ENCODE measurements around the gene RNF157.
A peak's percentile ranks its signal among the peaks of the same experiment; 100 is the strongest.

The RNF157 gene

DNA sequence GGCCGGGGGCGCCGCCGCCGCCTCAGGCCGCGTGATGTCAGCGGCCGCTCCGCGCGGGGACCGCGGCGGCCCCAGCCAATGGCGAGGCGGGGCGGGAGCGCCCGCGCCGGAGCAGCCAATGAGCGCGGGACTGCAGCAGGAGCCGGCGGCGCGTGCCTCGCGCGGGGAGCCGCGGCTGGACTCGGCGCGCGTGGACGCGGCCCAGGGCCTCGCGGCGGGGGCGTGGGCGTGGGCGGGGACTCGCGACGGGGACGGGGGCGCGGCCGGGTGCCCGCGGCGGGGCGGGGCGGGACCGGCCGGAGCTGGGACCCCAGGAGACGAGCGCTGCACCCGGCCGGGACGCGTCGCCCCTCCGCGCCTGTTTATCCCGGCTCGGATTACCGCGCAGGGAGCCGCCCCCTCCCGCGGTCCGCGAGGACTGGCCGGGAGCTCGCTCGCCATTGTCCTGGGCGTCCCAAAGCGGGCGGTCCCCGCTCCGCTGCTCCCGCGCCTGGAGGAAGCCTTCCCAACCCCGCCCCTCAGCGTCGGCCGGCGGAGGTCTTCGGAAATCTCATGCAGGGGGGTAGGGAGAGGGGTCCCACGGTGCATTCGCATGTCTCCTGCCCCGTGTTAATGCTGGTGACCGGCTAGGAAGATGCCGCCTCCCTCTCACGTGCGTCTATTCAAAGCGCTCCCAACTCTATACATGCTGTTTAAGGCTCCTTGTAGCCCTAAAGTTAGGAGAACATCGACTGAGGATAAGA lies at the start of gene RNF157 (continued):
- TF ChIP-seq ZBTB8A (tag by site-specific recombination; IDR thresholded peaks at IDR 0.05), result peak; percentile 88

DNA sequence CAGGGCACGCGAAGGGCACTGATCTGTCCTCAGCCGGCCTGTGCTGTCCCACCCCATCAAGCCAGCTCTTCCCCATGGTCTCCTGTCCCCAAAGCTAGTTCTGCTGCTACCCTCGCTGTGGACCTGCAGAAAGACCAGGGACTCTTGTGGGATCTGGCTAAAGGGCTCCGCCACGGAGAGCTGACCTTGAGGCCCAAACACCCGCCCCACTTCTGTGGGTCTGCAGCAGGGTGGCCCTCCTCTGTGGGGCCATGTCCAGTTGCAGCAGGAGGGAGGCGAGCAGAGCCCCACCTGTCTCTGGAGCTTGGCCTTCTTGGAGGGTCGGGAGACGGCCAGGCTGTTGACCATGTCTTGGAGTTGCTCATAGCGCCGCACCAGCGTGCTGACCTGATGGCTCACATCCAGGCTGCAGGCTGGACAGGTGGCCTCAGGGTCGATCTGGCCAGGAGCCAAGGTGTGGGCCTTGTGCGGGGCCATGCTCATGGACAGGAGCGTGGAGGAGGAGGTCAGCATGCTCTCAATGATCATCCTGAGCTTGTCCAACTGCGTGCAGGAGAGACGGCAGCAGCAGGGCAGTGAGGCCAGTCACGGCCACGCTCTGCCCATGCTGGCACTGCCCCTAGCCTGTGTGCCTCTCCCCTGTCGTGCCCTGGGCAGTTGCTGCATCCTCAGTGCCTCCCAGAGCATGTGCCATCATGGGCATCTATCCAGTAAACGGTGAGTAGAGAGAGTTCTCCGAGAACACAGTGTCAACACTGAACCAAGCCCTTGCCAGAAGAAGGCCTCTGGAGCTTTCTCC lies 41.5 kb upstream of the RNF157 start:
- peaks cover 0 to 3% of the 10 kb centered on the region in 2 experiments; a peak in 2 of 3 replicates for H3K36me3 ChIP-seq (ENCODE audit: control insufficient read depth in 2 of 2, insufficient read depth in 1 of 2, low read length in 2 of 2)
- no peaks in the 10 kb centered on the region for H3K4me1 ChIP-seq (ENCODE audit: control insufficient read depth, insufficient read depth, low read length)
- no peaks in the 10 kb centered on the region for H3K9me3 ChIP-seq (ENCODE audit: control insufficient read depth, insufficient read depth, low read depth, low read length)
- TF ChIP-seq ZNF664 (tag by site-specific recombination; IDR thresholded peaks at IDR 0.05), result no peak
- TF ChIP-seq ZBTB21 (tag by site-specific recombination; IDR thresholded peaks at IDR 0.05), result no peak
- TF ChIP-seq, protein P1, sequence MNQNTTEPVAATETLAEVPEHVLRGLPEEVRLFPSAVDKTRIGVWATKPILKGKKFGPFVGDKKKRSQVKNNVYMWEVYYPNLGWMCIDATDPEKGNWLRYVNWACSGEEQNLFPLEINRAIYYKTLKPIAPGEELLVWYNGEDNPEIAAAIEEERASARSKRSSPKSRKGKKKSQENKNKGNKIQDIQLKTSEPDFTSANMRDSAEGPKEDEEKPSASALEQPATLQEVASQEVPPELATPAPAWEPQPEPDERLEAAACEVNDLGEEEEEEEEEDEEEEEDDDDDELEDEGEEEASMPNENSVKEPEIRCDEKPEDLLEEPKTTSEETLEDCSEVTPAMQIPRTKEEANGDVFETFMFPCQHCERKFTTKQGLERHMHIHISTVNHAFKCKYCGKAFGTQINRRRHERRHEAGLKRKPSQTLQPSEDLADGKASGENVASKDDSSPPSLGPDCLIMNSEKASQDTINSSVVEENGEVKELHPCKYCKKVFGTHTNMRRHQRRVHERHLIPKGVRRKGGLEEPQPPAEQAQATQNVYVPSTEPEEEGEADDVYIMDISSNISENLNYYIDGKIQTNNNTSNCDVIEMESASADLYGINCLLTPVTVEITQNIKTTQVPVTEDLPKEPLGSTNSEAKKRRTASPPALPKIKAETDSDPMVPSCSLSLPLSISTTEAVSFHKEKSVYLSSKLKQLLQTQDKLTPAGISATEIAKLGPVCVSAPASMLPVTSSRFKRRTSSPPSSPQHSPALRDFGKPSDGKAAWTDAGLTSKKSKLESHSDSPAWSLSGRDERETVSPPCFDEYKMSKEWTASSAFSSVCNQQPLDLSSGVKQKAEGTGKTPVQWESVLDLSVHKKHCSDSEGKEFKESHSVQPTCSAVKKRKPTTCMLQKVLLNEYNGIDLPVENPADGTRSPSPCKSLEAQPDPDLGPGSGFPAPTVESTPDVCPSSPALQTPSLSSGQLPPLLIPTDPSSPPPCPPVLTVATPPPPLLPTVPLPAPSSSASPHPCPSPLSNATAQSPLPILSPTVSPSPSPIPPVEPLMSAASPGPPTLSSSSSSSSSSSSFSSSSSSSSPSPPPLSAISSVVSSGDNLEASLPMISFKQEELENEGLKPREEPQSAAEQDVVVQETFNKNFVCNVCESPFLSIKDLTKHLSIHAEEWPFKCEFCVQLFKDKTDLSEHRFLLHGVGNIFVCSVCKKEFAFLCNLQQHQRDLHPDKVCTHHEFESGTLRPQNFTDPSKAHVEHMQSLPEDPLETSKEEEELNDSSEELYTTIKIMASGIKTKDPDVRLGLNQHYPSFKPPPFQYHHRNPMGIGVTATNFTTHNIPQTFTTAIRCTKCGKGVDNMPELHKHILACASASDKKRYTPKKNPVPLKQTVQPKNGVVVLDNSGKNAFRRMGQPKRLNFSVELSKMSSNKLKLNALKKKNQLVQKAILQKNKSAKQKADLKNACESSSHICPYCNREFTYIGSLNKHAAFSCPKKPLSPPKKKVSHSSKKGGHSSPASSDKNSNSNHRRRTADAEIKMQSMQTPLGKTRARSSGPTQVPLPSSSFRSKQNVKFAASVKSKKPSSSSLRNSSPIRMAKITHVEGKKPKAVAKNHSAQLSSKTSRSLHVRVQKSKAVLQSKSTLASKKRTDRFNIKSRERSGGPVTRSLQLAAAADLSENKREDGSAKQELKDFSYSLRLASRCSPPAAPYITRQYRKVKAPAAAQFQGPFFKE (tag by site-specific recombination; IDR thresholded peaks at IDR 0.05; ENCODE audit: borderline replicate concordance), result no peak
- TF ChIP-seq, protein P2, sequence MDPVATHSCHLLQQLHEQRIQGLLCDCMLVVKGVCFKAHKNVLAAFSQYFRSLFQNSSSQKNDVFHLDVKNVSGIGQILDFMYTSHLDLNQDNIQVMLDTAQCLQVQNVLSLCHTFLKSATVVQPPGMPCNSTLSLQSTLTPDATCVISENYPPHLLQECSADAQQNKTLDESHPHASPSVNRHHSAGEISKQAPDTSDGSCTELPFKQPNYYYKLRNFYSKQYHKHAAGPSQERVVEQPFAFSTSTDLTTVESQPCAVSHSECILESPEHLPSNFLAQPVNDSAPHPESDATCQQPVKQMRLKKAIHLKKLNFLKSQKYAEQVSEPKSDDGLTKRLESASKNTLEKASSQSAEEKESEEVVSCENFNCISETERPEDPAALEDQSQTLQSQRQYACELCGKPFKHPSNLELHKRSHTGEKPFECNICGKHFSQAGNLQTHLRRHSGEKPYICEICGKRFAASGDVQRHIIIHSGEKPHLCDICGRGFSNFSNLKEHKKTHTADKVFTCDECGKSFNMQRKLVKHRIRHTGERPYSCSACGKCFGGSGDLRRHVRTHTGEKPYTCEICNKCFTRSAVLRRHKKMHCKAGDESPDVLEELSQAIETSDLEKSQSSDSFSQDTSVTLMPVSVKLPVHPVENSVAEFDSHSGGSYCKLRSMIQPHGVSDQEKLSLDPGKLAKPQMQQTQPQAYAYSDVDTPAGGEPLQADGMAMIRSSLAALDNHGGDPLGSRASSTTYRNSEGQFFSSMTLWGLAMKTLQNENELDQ (tag by site-specific recombination; IDR thresholded peaks at IDR 0.05; ENCODE audit: low read depth), result no peak
- TF ChIP-seq, protein P3, sequence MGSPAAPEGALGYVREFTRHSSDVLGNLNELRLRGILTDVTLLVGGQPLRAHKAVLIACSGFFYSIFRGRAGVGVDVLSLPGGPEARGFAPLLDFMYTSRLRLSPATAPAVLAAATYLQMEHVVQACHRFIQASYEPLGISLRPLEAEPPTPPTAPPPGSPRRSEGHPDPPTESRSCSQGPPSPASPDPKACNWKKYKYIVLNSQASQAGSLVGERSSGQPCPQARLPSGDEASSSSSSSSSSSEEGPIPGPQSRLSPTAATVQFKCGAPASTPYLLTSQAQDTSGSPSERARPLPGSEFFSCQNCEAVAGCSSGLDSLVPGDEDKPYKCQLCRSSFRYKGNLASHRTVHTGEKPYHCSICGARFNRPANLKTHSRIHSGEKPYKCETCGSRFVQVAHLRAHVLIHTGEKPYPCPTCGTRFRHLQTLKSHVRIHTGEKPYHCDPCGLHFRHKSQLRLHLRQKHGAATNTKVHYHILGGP (tag by site-specific recombination; IDR thresholded peaks at IDR 0.05), result no peak
- CTCF ChIA-PET, result interaction anchor here (0.6 to 4.8 kb wide), 10 partner anchors 7 to 281 kb away, joined by 3 to 191 read pairs (median 36); partner anchors contain the start of genes CDK3 and UBALD2
- no peak overlapping the region for H3K27ac ChIP-seq (ENCODE audit: extremely low read depth, low read depth, low read length)
- H3K4me3 ChIP-seq (ENCODE audit: low read depth, low read length), result no peak overlapping the region
- POLR2A ChIA-PET, result interaction anchor here (1.4 kb wide), 1 partner anchor 17 kb away, joined by 5 read pairs; the partner anchor contains the start of gene UBALD2

DNA sequence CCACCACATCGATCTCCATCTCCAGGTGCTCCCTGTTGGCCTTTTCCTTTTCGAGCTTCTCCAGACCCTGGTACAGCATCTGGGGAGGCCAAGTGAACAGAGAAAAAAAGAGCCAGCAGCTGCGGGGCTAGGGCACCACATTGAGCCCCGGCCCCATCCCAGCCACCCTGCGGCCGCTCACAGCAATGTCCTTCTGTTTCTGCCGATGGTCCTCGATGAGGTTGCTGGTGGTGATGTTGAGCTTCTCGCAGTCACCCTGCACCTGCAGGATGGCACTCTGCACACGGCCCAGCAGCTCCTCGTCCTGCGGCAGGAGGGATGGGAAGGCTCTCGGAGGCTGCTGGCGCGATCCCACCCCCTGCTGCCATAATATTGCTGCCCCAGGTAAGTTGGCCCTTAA lies 40.4 kb upstream of the RNF157 start:
- ChIA-PET POLR2A (interaction anchor here (0.9 to 1.4 kb wide), 2 partner anchors 16 to 40 kb away, joined by 3 to 5 read pairs; partner anchors contain the start of gene UBALD2), CTCF (interaction anchor here (1.1 to 4.8 kb wide), 19 partner anchors 8 to 280 kb away, joined by 3 to 191 read pairs (median 12); partner anchors contain the start of genes CDK3 and UBALD2)
- TF ChIP-seq ZNF146 (tag by site-specific recombination; IDR thresholded peaks at IDR 0.05) (no peak), ZNF777 (tag by site-specific recombination; IDR thresholded peaks at IDR 0.05; ENCODE audit: borderline replicate concordance) (no peak), RBAK (tag by site-specific recombination; IDR thresholded peaks at IDR 0.05) (no peak), ZNF747 (tag by site-specific recombination; IDR thresholded peaks at IDR 0.05) (no peak), SETDB1 (IDR thresholded peaks at IDR 0.05; ENCODE audit: insufficient read length, low read length) (no peak), ZNF433 (tag by site-specific recombination; IDR thresholded peaks at IDR 0.05; ENCODE audit: low read depth) (no peak)
- TF ChIP-seq, protein P4, sequence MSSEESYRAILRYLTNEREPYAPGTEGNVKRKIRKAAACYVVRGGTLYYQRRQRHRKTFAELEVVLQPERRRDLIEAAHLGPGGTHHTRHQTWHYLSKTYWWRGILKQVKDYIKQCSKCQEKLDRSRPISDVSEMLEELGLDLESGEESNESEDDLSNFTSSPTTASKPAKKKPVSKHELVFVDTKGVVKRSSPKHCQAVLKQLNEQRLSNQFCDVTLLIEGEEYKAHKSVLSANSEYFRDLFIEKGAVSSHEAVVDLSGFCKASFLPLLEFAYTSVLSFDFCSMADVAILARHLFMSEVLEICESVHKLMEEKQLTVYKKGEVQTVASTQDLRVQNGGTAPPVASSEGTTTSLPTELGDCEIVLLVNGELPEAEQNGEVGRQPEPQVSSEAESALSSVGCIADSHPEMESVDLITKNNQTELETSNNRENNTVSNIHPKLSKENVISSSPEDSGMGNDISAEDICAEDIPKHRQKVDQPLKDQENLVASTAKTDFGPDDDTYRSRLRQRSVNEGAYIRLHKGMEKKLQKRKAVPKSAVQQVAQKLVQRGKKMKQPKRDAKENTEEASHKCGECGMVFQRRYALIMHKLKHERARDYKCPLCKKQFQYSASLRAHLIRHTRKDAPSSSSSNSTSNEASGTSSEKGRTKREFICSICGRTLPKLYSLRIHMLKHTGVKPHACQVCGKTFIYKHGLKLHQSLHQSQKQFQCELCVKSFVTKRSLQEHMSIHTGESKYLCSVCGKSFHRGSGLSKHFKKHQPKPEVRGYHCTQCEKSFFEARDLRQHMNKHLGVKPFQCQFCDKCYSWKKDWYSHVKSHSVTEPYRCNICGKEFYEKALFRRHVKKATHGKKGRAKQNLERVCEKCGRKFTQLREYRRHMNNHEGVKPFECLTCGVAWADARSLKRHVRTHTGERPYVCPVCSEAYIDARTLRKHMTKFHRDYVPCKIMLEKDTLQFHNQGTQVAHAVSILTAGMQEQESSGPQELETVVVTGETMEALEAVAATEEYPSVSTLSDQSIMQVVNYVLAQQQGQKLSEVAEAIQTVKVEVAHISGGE (tag by site-specific recombination; conservative IDR thresholded peaks at IDR 0.05; ENCODE audit: low read depth), result no peak
- TF ChIP-seq, protein P5, sequence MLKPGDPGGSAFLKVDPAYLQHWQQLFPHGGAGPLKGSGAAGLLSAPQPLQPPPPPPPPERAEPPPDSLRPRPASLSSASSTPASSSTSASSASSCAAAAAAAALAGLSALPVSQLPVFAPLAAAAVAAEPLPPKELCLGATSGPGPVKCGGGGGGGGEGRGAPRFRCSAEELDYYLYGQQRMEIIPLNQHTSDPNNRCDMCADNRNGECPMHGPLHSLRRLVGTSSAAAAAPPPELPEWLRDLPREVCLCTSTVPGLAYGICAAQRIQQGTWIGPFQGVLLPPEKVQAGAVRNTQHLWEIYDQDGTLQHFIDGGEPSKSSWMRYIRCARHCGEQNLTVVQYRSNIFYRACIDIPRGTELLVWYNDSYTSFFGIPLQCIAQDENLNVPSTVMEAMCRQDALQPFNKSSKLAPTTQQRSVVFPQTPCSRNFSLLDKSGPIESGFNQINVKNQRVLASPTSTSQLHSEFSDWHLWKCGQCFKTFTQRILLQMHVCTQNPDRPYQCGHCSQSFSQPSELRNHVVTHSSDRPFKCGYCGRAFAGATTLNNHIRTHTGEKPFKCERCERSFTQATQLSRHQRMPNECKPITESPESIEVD (tag by site-specific recombination; IDR thresholded peaks at IDR 0.05), result no peak

More for the DNA sequence above, 40.4 kb upstream of the RNF157 start:
- H3K4me1 ChIP-seq (ENCODE audit: control insufficient read depth, insufficient read depth, low read length), result no peaks in the 10 kb centered on the region
- H3K9me3 ChIP-seq (ENCODE audit: control insufficient read depth, insufficient read depth, low read depth, low read length), result no peaks in the 10 kb centered on the region
- H3K4me3 ChIP-seq (ENCODE audit: low read depth, low read length), result no peak overlapping the region
- no peak overlapping the region for H3K27ac ChIP-seq (ENCODE audit: extremely low read depth, low read depth, low read length)
- H3K36me3 ChIP-seq (ENCODE audit: control insufficient read depth in 2 of 2, insufficient read depth in 1 of 2, low read length in 2 of 2), result peaks cover 0 to 3% of the 10 kb centered on the region in 2 experiments; a peak in 2 of 3 replicates

Measured in HEK293 (cell line).